ENCODE data around the gene LAMA2. TPM values are rescaled to one million over a fixed set of nuclear protein-coding genes. Genes with fewer than 3 reads are reported as not detected.

Gene LAMA2
- total and polyA plus RNA-seq, 2 of the 8 experiments (the other 6 are each of a cell fraction or from before 2014, with no cell fraction given) = 1.3 to 3.8 TPM

- Histone ChIP-seq H3K4ac (replicated peaks; ENCODE audit: insufficient read length, low read depth, low read length) (no peak overlapping the region), H3K14ac (ENCODE audit: insufficient read length) (no peak overlapping the region), H4K8ac (ENCODE audit: extremely low read depth, insufficient read depth, low read length) (no peak overlapping the region), H3K79me2 (ENCODE audit: control insufficient read depth in 1 of 2, insufficient read depth in 2 of 2, low read length in 2 of 2) (no peaks in the 10 kb centered on the region), H2BK5ac (ENCODE audit: low read depth, low read length) (no peak overlapping the region), H3K23me2 (ENCODE audit: low read depth, low read length) (no peaks in the 10 kb centered on the region; the same call in 1 of the 2 replicates), H3K9me3 (ENCODE audit: insufficient read depth in 2 of 2, low read depth in 1 of 2, low read length in 1 of 2) (no peaks in the 10 kb centered on the region), H3K9ac (replicated peaks in 1 of 4; ENCODE audit: extremely low read depth in 1 of 4, low read depth in 3 of 4, low read length in 3 of 4) (no peak overlapping the region), H4K91ac (replicated peaks; ENCODE audit: insufficient read length, low read length) (no peak overlapping the region), H2BK12ac (ENCODE audit: low read depth, low read length) (no peak overlapping the region), H3K4me3 (ENCODE audit: extremely low read depth in 1 of 4, insufficient read depth in 2 of 4, low read depth in 3 of 4, low read length in 4 of 4) (no peak overlapping the region), H2BK15ac (ENCODE audit: low read length) (no peak overlapping the region), H3K79me1 (ENCODE audit: low read depth, low read length) (no peaks in the 10 kb centered on the region), H3K36me3 (ENCODE audit: control insufficient read depth in 2 of 4, insufficient read depth in 4 of 4, low read length in 3 of 4) (no peaks in the 10 kb centered on the region), H3K4me1 (replicated peaks in 1 of 4; ENCODE audit: control insufficient read depth in 3 of 4, insufficient read depth in 4 of 4, low read length in 3 of 4) (peaks cover 0 to 6% (median 0%) of the 10 kb centered on the region in 4 experiments; a peak in 1 of 7 replicates), H2AFZ (ENCODE audit: low read length) (no peak overlapping the region), H2BK120ac (replicated peaks; ENCODE audit: low read depth, low read length) (no peak overlapping the region), H3K23ac (ENCODE audit: insufficient read length) (no peak overlapping the region), H3K27ac (ENCODE audit: low read depth, low read length) (no peak overlapping the region), H3K56ac (replicated peaks; ENCODE audit: insufficient read length, low read depth, low read length) (no peak overlapping the region), H2AK5ac (ENCODE audit: low read depth, low read length) (no peak overlapping the region), H4K20me1 (replicated peaks in 1 of 2; ENCODE audit: control insufficient read depth in 1 of 2, insufficient read depth in 2 of 2, low read length in 2 of 2) (no peaks in the 10 kb centered on the region), H3K4me2 (ENCODE audit: insufficient read depth in 1 of 2, low read depth in 2 of 2, low read length in 2 of 2) (no peak overlapping the region), H4K5ac (ENCODE audit: insufficient read length, low read depth, low read length) (no peak overlapping the region), H3K18ac (ENCODE audit: extremely low read depth, low read length) (no peak overlapping the region), H2BK20ac (ENCODE audit: low read length) (no peak overlapping the region), H3K27me3 (replicated peaks in 1 of 4; ENCODE audit: control insufficient read depth in 3 of 4, extremely low read depth in 1 of 4, insufficient read depth in 3 of 4, low read length in 3 of 4) (no peaks in the 10 kb centered on the region)
- CTCF ChIA-PET (ENCODE audit: partially characterized antibody) = interaction anchor here (0.6 to 2.2 kb wide), 5 partner anchors 12 to 1533 kb away, joined by 3 to 8 read pairs (median 6); no protein-coding TSS in a partner anchor
- POLR2A ChIA-PET (ENCODE audit: partially characterized antibody) = no interaction called here
- FAIRE-seq (no peak), DNase-seq (ENCODE audit: low read depth in 1 of 2, low spot score in 2 of 2) (no peak)
- WGBS, 2 experiments (ENCODE audit: extremely low coverage in 1 of 2, insufficient coverage in 1 of 2, insufficient read length in 1 of 2, insufficient replicate concordance in 2 of 2, low coverage in 1 of 2, low lambda C conversion rate in 2 of 2, missing lambda C conversion rate in 1 of 2) = 97% methylated on average over 2 of the region's 2 CpGs; no CpG with 5 or more reads in 1 of the 2 experiments
- TF ChIP-seq NANOG (IDR thresholded peaks at IDR 0.05; ENCODE audit: insufficient read depth, low read depth, low read length, poor library complexity, severe bottlenecking) = no peak
- TF ChIP-seq SP2 (IDR thresholded peaks at IDR 0.05; ENCODE audit: low read length) = no peak
- no peak for TF ChIP-seq RNF2 (IDR thresholded peaks at IDR 0.05; ENCODE audit: borderline replicate concordance, low read depth, low read length, missing control alignments, poor library complexity, severe bottlenecking)
- TF ChIP-seq HDAC2 (IDR thresholded peaks at IDR 0.05; ENCODE audit: borderline replicate concordance in 1 of 2, low read depth in 2 of 2, low read length in 2 of 2) = no peak
- no peak for TF ChIP-seq TAF1 (IDR thresholded peaks at IDR 0.05; ENCODE audit: low read depth, low read length)
Measured at GRCh38 chr6:129269891-129270290, 387.0 kb downstream of the LAMA2 start.
